Mucosa of rectum (tissue), 2 donors: ENCODE measurements around the gene PROSER3.

Experiments used
- H3K27ac ChIP-seq, 2 donors: one replicate each; pipeline ENCODE4 v1.7.0; 2013; ENCODE audit warnings: inconsistent platforms in 2 of 2, low read depth in 2 of 2, low read length in 2 of 2
- H3K27me3 ChIP-seq, 2 donors: one replicate each; pipeline ENCODE4 v1.7.0; 2013; ENCODE audit warnings: low read length in 2 of 2; ENCODE audit not compliant: control insufficient read depth in 2 of 2, insufficient read depth in 2 of 2
- H3K36me3 ChIP-seq, 2 donors: one replicate each; pipeline ENCODE4 v1.7.0; 2013; ENCODE audit warnings: low read length in 2 of 2; ENCODE audit not compliant: control insufficient read depth in 2 of 2, insufficient read depth in 2 of 2
- H3K4me1 ChIP-seq, 2 donors: one replicate each; pipeline ENCODE4 v1.7.0; 2013; ENCODE audit warnings: low read length in 2 of 2, mild to moderate bottlenecking in 1 of 2; ENCODE audit not compliant: control insufficient read depth in 2 of 2, insufficient read depth in 2 of 2
- H3K4me3 ChIP-seq, 2 donors: one replicate each; pipeline ENCODE4 v1.7.0; 2013; ENCODE audit warnings: low read length in 2 of 2
- H3K9ac ChIP-seq, 2 donors: one replicate each; pipeline ENCODE4 v1.7.0; 2013; ENCODE audit warnings: low read length in 2 of 2, low read depth in 1 of 2, mild to moderate bottlenecking in 1 of 2
- H3K9me3 ChIP-seq, 2 donors: one replicate each; pipeline ENCODE4 v1.7.0; 2013; ENCODE audit warnings: low read length in 2 of 2; ENCODE audit not compliant: control insufficient read depth in 2 of 2
- donor health status: healthy.
- donor health status: Normal muscosa, but diverticular disease.

The PROSER3 gene

DNA sequence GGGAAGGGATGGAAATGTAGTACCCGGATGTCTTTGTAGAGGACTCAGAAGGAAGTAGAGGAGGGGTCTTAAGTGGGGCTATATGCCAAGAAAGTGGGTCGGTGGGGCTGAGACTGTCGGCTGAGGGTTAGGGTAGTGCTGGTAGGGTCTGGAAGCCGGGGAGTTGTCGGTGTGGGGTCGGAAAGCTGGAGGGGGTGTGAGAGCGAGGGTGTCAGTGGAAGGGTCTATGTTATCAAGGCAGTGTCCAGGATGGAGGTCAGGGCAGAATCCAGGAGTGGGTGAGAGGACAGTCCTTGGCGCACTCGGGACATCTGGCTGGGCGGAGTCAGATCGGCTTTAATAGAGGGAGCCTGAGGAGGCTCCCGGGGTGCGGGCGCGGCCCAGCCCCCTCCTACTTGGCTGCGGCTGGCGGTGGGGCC, 2.8 kb upstream of the PROSER3 start:
- Histone ChIP-seq H3K4me3 (peak overlapping the region; percentile 48 to 56), H3K9ac (peak overlapping the region in 1 of 2 donors; percentile 47), H3K36me3 (peaks cover 15 to 18% of the 10 kb centered on the region in 2 donors), H3K9me3 (no peaks in the 10 kb centered on the region), H3K27me3 (peaks cover 0 to 3% of the 10 kb centered on the region in 2 donors), H3K4me1 (peaks cover 28% of the 10 kb centered on the region in 2 donors), H3K27ac (peak overlapping the region; percentile 59 to 97)

DNA sequence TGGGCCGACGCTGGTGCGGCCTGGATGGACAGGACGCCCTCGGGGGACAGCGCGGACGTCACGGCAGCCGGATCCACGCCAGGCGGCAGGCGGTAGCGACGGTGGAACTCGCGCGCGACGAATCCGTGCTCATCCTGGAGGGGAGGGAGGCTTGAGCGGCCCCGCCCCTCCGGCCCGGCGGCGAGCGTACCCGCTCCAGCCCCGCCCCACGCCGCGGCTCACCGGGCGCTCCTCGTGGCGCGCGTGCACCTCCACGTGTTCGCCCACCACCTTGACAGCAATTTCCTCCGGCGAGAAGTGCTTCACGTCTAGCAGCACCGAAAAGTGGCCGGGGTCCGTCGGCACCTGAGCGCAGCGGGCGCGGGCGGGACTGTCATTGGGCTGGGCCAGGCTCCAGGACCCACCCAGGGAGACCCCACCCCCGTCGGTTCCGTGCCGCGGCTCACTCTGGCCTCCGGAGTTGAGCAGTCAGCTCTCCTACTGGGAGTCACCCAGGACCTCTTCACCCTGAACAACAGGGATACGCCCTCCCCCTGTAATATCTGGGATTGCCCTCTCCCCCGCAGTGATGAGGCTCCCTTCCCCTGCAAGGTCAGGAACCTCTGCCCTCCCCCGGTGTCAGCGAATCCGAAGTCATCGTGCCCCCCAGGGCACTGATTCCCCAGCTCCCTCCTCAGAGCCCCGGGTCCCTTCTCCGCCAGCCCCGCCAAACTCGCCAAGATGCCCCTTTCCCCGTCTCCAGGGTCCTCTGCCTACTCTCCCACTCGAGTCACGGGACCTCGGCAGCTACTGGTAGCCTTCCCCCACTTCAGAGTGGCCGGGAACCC, 2.2 kb upstream of the PROSER3 start:
- Histone ChIP-seq H3K27ac (peak overlapping the region; percentile 59 to 97), H3K27me3 (peaks cover 0 to 3% of the 10 kb centered on the region in 2 donors), H3K9ac (peak overlapping the region; percentile 47), H3K4me1 (peaks cover 28% of the 10 kb centered on the region in 2 donors), H3K4me3 (peak overlapping the region; percentile 48 to 56), H3K36me3 (peaks cover 15 to 18% of the 10 kb centered on the region in 2 donors), H3K9me3 (no peaks in the 10 kb centered on the region)

DNA sequence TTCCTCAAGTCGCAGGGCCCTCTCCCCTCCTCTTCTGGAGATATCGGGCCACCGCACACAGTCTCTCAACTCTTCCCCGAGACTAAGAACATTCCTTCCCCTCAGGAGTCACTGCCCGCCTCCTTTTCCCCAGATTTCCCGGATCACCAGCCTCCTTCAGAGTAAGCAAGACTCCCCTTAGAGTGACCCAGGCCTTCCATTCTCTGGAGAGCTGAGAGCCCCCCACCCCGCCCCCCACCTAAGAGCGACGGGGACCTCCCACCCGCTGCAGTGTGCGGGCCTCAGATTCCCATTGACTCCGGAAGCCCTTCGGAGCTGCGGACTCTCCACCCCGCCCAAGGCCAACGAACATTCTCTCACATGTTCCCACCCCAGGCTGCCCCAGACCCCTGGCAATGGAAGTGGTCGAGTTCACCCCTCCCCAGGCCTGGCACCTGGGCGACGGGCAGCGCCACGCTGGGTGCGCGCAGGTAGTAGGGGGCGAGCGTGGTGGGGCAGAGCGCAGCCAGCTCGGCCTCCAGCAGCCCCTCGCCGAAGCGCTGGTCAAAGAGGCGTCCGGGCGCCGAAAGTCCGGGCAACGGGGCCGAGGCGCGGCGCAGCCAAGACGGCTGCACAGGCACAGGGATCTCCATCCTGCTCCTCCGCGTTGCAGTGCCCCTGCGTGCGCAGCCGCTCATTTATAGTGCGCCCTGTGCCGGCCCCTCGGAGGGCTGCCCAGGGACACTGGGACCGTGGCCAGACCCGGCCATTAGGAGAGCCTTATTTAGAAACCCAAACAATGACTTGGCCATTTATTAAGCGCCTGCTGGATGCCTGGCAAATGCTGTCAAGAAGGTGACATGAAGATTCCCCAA, 1.4 kb upstream of the PROSER3 start, which contains the start of gene HSPB6:
HSPB6 (minus strand) TSS at position 653 of the 854 bp plus-strand sequence; CDS start at position 632, 21 bp downstream.
- peak within 1 kb of the TSS; percentile 59 to 97 for H3K27ac ChIP-seq

DNA sequence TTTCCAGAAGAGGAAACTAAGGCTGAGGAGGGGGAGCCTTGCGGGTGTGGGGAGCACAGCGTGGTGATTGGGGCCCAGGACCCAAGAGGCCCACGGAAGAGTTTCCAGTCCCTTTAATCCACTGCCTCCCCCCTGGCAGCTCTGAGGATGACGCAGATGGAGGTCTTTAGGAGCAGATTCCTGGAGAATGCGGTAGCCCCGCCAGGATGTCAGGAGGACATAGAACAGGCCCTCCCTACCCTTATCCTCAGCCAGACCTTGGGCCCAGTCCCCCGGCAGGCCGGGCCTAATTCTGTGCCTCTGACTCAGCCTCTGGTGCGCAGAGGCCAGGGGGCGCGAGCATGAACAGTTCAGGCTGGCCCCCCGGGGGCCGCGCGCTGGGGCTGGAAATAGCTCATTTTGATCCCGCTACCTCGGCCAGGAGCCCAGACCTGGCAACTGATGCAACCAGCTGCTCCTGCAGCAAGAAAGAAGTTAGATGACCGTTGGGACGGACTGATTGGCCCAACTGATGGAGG, 686 bp upstream of the PROSER3 start:
- Histone ChIP-seq H3K36me3 (peaks cover 21 to 23% of the 10 kb centered on the region in 2 donors), H3K27me3 (peaks cover 0 to 3% of the 10 kb centered on the region in 2 donors)

More for the DNA sequence above, 1.4 kb upstream of the PROSER3 start, which contains the start of gene HSPB6:
- H3K9ac ChIP-seq: peak within 1 kb of the TSS; percentile 47
- H3K4me3 ChIP-seq: peak within 1 kb of the TSS; percentile 57 to 98
- peaks cover 0 to 3% of the 10 kb centered on the region in 2 donors for H3K27me3 ChIP-seq
- peaks cover 28% of the 10 kb centered on the region in 2 donors for H3K4me1 ChIP-seq
- peaks cover 15 to 18% of the 10 kb centered on the region in 2 donors for H3K36me3 ChIP-seq
- no peaks in the 10 kb centered on the region for H3K9me3 ChIP-seq

DNA sequence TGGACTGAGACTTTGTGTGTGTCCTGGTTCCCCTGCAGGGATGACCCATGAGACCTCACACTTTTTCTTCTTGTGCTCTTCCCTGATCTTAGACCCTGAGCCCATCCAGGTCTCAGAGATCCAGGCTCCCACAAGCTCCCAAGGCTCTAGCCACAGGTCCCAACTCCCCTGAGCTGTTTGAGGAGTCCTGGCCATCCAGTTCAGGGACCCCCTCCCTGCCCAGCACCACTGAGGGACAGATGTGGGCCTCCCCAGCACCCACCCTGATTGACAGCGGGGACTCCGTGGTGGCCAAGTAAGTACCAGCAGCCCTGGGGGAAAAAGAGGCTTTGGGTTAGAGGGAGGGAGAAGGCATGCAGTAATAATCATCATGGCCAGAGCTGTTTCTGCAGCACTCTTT, 1.7 kb downstream of the PROSER3 start:
- H3K4me1 ChIP-seq: peaks cover 28% of the 10 kb centered on the region in 2 donors
- H3K4me3 ChIP-seq: no peak overlapping the region
- no peaks in the 10 kb centered on the region for H3K9me3 ChIP-seq
- no peak overlapping the region for H3K27ac ChIP-seq
- peaks cover 7 to 11% of the 10 kb centered on the region in 2 donors for H3K36me3 ChIP-seq
- H3K27me3 ChIP-seq: peaks cover 0 to 3% of the 10 kb centered on the region in 2 donors
- no peak overlapping the region for H3K9ac ChIP-seq

More for the DNA sequence above, 686 bp upstream of the PROSER3 start:
- no peaks in the 10 kb centered on the region for H3K9me3 ChIP-seq
- peak overlapping the region; percentile 57 to 98 for H3K4me3 ChIP-seq
- H3K9ac ChIP-seq: no peak overlapping the region
- peak overlapping the region; percentile 59 to 97 for H3K27ac ChIP-seq
- peaks cover 28% of the 10 kb centered on the region in 2 donors for H3K4me1 ChIP-seq

DNA sequence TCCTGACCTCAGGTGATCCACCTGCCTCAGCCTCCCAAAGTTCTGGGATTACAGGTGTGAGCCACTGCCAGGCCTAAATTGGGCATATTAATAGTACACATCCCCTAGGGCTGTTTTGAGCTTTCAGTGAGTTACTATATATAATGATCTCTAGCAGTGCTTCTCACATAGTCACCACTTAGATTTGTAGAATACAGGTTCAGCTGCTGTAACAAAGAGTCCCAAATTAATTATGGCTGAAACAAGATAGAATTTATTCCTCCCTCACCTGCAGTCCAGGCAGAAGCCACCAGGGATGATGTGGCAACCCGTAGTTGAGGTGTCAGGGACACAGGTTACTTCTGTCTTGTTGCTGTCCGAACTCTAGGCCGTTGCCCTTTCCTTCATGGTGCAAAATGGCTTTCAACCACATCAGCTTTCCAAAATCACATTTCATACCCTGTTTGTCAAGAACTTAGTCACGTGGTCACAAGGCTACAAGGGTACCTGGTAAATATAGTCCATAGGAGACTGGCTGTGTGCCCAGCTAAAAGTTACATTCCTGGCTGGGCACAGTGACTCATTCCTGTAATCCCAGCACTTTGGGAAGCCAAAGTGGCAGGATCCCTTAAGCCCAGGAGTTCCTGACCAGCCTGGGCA, 2.9 kb downstream of the PROSER3 start:
- Histone ChIP-seq H3K9me3 (no peaks in the 10 kb centered on the region), H3K27me3 (peaks cover 0 to 3% of the 10 kb centered on the region in 2 donors), H3K27ac (no peak overlapping the region), H3K4me3 (no peak overlapping the region), H3K36me3 (peaks cover 11 to 16% of the 10 kb centered on the region in 2 donors), H3K9ac (no peak overlapping the region), H3K4me1 (peaks cover 19 to 20% of the 10 kb centered on the region in 2 donors)

DNA sequence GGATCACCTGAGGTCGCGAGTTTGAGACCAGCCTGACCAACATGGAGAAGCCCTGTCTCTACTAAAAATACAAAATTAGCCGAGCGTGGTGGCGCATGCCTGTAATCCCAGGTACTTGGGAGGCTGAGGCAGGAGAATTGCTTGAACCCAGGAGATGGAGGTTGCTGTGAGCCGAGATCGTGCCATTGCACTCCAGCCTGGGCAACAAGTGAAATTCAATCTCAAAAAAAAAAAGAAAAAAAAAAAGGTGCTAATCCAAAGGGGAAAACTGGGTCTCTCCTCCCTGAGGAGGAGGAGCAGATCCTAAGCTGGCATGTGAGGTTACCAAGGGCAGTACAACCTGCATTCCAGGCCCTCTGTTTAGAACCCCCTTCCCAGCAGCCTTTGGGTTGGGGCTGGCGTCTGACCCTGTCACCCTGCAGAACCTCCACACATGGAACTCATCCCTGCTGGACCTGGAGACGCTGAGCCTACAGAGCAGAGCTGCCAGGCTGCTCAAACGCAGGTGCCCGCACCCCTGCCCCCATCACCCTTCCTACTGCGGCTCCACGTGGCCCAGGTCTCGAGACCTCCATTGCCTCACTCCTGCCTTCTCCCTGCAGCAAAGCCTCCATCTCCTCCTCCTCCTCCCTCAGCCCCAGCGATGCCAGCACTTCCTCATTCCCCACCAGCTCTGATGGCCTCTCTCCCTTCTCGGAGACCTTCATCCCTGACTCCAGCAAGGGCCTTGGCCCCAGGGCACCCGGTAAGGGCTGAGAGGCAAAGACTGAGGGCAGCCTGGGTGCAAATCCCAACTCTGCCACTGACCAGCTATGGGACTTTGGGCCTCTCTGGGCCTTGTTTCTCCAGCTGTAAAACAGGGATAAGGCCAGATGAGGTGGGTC, 6.7 kb downstream of the PROSER3 start:
- Histone ChIP-seq H3K36me3 (peaks cover 11 to 19% of the 10 kb centered on the region in 2 donors), H3K4me3 (no peak overlapping the region), H3K27ac (no peak overlapping the region), H3K27me3 (no peaks in the 10 kb centered on the region), H3K4me1 (no peaks in the 10 kb centered on the region), H3K9me3 (no peaks in the 10 kb centered on the region), H3K9ac (no peak overlapping the region)

DNA sequence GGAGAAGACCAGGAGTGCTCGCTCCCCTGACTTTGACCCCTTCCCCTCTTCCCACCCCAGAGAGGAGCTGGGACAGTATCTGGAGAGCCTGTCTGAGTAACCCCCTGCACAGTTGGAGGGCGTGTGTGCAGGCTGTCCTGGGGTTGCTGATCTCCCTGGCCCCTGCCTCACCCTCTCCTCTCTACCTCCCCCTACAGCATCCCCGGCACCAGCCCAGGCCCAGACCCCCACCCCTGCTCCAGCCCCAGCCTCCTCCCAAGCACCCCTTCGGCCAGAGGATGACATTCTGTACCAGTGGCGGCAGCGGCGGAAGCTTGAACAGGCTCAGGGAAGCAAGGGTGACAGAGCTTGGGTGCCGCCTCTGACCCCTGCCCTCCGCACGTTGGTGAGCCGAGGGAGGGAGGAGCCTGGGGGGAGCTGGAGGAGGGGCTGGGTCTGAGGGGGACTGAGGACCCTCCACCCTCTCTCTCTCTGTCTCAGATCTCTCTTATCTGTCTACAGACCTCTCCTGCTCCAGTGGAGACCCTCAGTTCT, 8.7 kb downstream of the PROSER3 start:
- Histone ChIP-seq H3K9me3 (no peaks in the 10 kb centered on the region), H3K9ac (no peak overlapping the region), H3K4me1 (no peaks in the 10 kb centered on the region), H3K4me3 (no peak overlapping the region), H3K36me3 (peaks cover 11 to 19% of the 10 kb centered on the region in 2 donors), H3K27me3 (no peaks in the 10 kb centered on the region), H3K27ac (no peak overlapping the region)
